DND-41 (cell line): ENCODE data around the gene CSNK1G1.

Experiments
- CTCF ChIP-seq: IDR thresholded peaks from 2 replicates; pipeline ENCODE4 v1.5.1; 2012; ENCODE audit warnings: borderline replicate concordance, low read length, moderate library complexity, mild to moderate bottlenecking; ENCODE audit not compliant: poor library complexity, severe bottlenecking; ENCODE audit errors: extremely low read depth
- EZH2 ChIP-seq: IDR thresholded peaks from 3 replicates; pipeline ENCODE4 v1.6.1; 2012; ENCODE audit warnings: borderline replicate concordance, low read depth, mild to moderate bottlenecking, moderate library complexity, low read length, inconsistent platforms; ENCODE audit not compliant: severe bottlenecking

GRCh38 chr15:64125978-64126377, 230.0 kb downstream of the CSNK1G1 start:
- TF ChIP-seq CTCF (no peak), EZH2 (no peak)
